ENCODE measurements around the gene TWF2.
A peak's percentile ranks its signal among the peaks of the same experiment; 100 is the strongest.

TWF2 gene

DNA sequence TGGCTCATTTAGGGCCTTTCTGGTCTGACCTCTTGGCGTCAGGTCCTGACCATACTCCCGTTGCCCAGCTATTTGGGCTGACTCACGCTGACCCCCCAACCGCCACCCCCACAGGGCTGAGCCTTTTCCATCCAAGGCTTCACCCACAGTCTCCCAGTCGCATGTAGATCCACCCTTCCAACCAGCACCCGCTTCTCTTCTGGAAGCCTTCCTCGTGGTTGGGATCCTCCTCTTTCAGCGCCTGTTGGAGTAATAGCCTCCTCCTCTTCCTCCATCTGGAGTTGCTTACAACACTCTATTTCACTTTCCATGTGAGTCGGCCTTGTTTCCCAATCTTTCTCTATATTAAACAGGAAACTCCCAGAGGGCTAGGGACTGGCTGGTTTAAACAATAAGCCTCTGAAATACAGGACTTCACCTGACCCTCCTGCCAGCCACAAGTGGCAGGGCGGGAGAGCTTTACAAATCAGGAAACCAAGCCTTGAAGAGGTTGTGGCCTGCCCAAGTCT lies 43.1 kb downstream of the TWF2 start:
- H3K9ac ChIP-seq (ENCODE audit: low read length): no peak overlapping the region
- H3K36me3 ChIP-seq (ENCODE audit: insufficient read depth, low read length): peaks cover 18% of the 10 kb centered on the region
- H3K4me1 ChIP-seq (ENCODE audit: insufficient read depth, low read length): peaks cover 39% of the 10 kb centered on the region
- H3K27me3 ChIP-seq (ENCODE audit: control insufficient read depth in 1 of 2, insufficient read depth in 2 of 2, low read length in 2 of 2): no peaks in the 10 kb centered on the region
- H3K4me3 ChIP-seq (ENCODE audit: low read depth in 1 of 2, low read length in 2 of 2): no peak overlapping the region
- no peaks in the 10 kb centered on the region for H3K9me3 ChIP-seq (ENCODE audit: low read length)
- no peak overlapping the region for H3K27ac ChIP-seq (ENCODE audit: low read depth, low read length)

DNA sequence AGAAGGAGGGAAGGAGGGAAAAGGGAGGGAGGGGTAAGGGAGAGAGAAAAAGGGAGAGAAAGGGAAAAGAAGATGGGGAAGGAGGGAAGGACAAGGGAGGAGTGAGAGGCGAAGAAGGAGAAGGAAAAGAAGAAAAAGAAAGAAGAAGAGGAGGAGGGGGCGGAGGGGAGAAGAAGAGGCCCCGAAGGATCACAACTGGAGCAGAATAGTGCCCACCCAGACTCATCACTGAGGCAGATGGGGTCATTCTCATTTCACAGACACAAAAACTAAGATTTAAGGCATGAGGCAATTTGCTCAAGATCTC lies 43.7 kb downstream of the TWF2 start:
- H3K4me1 ChIP-seq (ENCODE audit: insufficient read depth, low read length): peaks cover 45% of the 10 kb centered on the region
- H3K4me3 ChIP-seq (ENCODE audit: low read depth in 1 of 2, low read length in 2 of 2): no peak overlapping the region
- H3K27ac ChIP-seq (ENCODE audit: low read depth, low read length): no peak overlapping the region
- no peak overlapping the region for H3K9ac ChIP-seq (ENCODE audit: low read length)
- no peaks in the 10 kb centered on the region for H3K9me3 ChIP-seq (ENCODE audit: low read length)
- peaks cover 13% of the 10 kb centered on the region for H3K36me3 ChIP-seq (ENCODE audit: insufficient read depth, low read length)
- H3K27me3 ChIP-seq (ENCODE audit: control insufficient read depth in 1 of 2, insufficient read depth in 2 of 2, low read length in 2 of 2): no peaks in the 10 kb centered on the region

GRCh38 chr3:52194485-52195290 lies 44.3 kb downstream of the TWF2 start:
- H3K36me3 ChIP-seq (ENCODE audit: insufficient read depth, low read length): peaks cover 8% of the 10 kb centered on the region
- H3K9ac ChIP-seq (ENCODE audit: low read length): no peak overlapping the region
- no peaks in the 10 kb centered on the region for H3K9me3 ChIP-seq (ENCODE audit: low read length)
- no peak overlapping the region for H3K27ac ChIP-seq (ENCODE audit: low read depth, low read length)
- H3K4me3 ChIP-seq (ENCODE audit: low read depth in 1 of 2, low read length in 2 of 2): no peak overlapping the region
- H3K4me1 ChIP-seq (ENCODE audit: insufficient read depth, low read length): peaks cover 49% of the 10 kb centered on the region
- H3K27me3 ChIP-seq (ENCODE audit: control insufficient read depth in 1 of 2, insufficient read depth in 2 of 2, low read length in 2 of 2): no peaks in the 10 kb centered on the region

- Histone ChIP-seq H3K36me3 (ENCODE audit: insufficient read depth, low read length) (no peaks in the 10 kb centered on the region), H3K27me3 (ENCODE audit: control insufficient read depth in 1 of 2, insufficient read depth in 2 of 2, low read length in 2 of 2) (no peaks in the 10 kb centered on the region), H3K4me1 (ENCODE audit: insufficient read depth, low read length) (peaks cover 39% of the 10 kb centered on the region), H3K9ac (ENCODE audit: low read length) (no peak overlapping the region), H3K27ac (ENCODE audit: low read depth, low read length) (no peak overlapping the region), H3K4me3 (ENCODE audit: low read depth in 1 of 2, low read length in 2 of 2) (no peak overlapping the region), H3K9me3 (ENCODE audit: low read length) (no peaks in the 10 kb centered on the region)
Measured at GRCh38 chr3:52193065-52193464, 45.9 kb downstream of the TWF2 start.

DNA sequence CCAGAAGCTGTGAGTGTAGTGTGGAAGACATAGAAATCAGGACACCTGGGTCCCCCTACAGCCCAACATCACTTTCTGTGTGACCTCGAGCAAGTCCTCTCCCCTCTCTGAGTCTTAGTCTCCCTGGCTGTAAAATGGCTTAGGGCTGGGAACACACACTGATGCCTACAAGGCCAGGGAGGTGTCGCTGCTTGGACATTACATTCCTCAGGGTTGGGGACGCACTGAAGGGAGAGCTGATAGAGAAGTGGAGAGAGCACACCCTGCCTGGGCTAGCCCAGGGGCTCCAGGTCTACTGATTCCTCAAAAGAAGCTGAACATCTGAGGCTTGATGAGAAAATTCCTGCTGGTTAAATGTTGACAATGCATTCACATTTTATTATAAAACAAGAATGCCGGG lies 47.3 kb downstream of the TWF2 start:
- H3K9ac ChIP-seq (ENCODE audit: low read length): no peak overlapping the region
- H3K27ac ChIP-seq (ENCODE audit: low read depth, low read length): no peak overlapping the region
- no peaks in the 10 kb centered on the region for H3K36me3 ChIP-seq (ENCODE audit: insufficient read depth, low read length)
- H3K9me3 ChIP-seq (ENCODE audit: low read length): no peaks in the 10 kb centered on the region
- H3K4me3 ChIP-seq (ENCODE audit: low read depth in 1 of 2, low read length in 2 of 2): no peak overlapping the region
- peaks cover 30% of the 10 kb centered on the region for H3K4me1 ChIP-seq (ENCODE audit: insufficient read depth, low read length)
- no peaks in the 10 kb centered on the region for H3K27me3 ChIP-seq (ENCODE audit: control insufficient read depth in 1 of 2, insufficient read depth in 2 of 2, low read length in 2 of 2)

DNA sequence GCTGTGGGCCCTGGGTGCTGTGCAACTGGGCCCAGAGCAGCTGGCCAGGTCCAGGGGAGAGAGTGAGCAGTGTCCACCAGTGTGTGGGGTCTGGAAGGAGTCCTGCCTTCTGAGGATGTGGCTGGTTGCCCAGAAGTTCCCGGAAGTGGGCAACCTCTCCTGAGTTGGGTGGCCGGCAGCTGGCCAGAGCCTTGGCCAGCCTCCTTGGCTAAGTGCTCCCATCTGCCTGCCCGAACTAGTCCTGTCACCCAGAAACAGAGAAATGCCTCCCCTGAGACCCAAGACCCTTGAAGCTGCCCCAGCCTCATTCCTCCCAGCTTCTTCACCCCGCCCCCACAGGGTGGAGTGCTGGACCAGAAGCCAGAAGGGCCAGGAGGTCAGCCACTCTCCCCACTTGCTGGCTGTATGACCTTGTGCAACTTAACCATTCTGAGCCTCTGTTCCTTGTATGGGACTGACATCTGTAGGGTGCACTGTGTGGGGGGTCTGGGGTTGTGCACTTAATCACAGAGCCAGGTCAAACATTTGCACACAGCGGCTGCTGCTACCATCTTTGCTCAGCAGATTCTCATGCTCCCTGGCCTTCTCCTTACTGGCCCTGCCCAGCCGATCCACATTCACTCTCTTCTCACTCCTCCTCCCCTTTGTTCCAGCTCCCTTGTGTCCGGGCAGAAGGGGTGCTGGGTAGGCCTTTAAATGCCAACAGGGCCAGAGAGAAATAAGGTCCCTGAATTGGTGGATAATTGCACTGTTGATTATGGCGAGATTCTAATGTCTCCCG lies 48.5 kb downstream of the TWF2 start:
- Histone ChIP-seq H3K27ac (ENCODE audit: low read depth, low read length) (peak overlapping the region; percentile 1), H3K9ac (ENCODE audit: low read length) (no peak overlapping the region), H3K27me3 (ENCODE audit: control insufficient read depth in 1 of 2, insufficient read depth in 2 of 2, low read length in 2 of 2) (no peaks in the 10 kb centered on the region), H3K4me1 (ENCODE audit: insufficient read depth, low read length) (peaks cover 25% of the 10 kb centered on the region), H3K9me3 (ENCODE audit: low read length) (no peaks in the 10 kb centered on the region), H3K4me3 (ENCODE audit: low read depth in 1 of 2, low read length in 2 of 2) (no peak overlapping the region), H3K36me3 (ENCODE audit: insufficient read depth, low read length) (no peaks in the 10 kb centered on the region)

DNA sequence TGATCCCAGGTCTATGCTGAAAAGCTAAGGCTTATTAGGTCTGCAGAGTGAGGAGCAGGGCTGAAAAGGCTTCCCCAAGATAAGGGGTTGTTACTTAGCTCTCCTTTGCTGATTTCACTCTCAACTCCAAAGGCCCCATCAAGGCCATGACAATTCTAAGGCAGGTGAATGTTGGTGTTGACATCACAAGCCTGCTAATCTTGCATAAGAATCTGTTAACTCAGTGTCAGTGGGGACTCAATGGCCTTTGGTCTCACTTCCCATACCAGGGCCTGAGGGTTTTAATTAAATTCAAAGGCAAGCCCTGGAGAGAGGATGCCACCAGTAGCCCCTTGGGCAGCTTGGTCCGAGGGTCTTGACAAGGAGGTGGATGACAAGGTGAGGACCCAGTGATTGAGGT lies 50.4 kb downstream of the TWF2 start:
- no peaks in the 10 kb centered on the region for H3K36me3 ChIP-seq (ENCODE audit: insufficient read depth, low read length)

DNA sequence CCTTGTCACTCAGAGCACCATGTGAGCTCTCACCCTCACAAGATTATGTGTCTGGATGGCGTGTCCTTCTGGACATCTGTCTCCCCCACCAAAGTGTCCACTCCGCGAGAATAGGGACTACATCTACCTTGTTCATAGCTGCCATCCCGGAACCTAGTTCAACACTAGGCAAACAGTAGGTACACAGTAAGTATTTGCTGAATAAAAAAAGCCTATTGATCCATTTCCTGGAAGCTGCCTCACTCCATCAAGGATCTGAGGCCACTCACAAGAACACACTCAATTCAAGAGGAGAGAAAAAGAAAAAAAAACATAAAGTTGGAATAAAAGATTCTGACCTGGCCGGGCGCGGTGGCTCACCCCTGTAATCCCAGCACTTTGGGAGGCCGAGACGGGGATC lies 52.2 kb downstream of the TWF2 start:
- no peaks in the 10 kb centered on the region for H3K36me3 ChIP-seq (ENCODE audit: insufficient read depth, low read length)
- H3K4me3 ChIP-seq (ENCODE audit: low read depth in 1 of 2, low read length in 2 of 2): no peak overlapping the region
- no peak overlapping the region for H3K9ac ChIP-seq (ENCODE audit: low read length)
- H3K9me3 ChIP-seq (ENCODE audit: low read length): no peaks in the 10 kb centered on the region
- H3K27ac ChIP-seq (ENCODE audit: low read depth, low read length): no peak overlapping the region
- peaks cover 11% of the 10 kb centered on the region for H3K4me1 ChIP-seq (ENCODE audit: insufficient read depth, low read length)
- no peaks in the 10 kb centered on the region for H3K27me3 ChIP-seq (ENCODE audit: control insufficient read depth in 1 of 2, insufficient read depth in 2 of 2, low read length in 2 of 2)

More for the DNA sequence above, 50.4 kb downstream of the TWF2 start:
- Histone ChIP-seq H3K9ac (ENCODE audit: low read length) (no peak overlapping the region), H3K4me1 (ENCODE audit: insufficient read depth, low read length) (peaks cover 11% of the 10 kb centered on the region), H3K9me3 (ENCODE audit: low read length) (no peaks in the 10 kb centered on the region), H3K4me3 (ENCODE audit: low read depth in 1 of 2, low read length in 2 of 2) (no peak overlapping the region), H3K27ac (ENCODE audit: low read depth, low read length) (no peak overlapping the region), H3K27me3 (ENCODE audit: control insufficient read depth in 1 of 2, insufficient read depth in 2 of 2, low read length in 2 of 2) (no peaks in the 10 kb centered on the region)

GRCh38 chr3:52185837-52186236 lies 53.1 kb downstream of the TWF2 start:
- Histone ChIP-seq H3K36me3 (ENCODE audit: insufficient read depth, low read length) (no peaks in the 10 kb centered on the region), H3K9ac (ENCODE audit: low read length) (no peak overlapping the region), H3K27ac (ENCODE audit: low read depth, low read length) (no peak overlapping the region), H3K9me3 (ENCODE audit: low read length) (no peaks in the 10 kb centered on the region), H3K4me3 (ENCODE audit: low read depth in 1 of 2, low read length in 2 of 2) (no peak overlapping the region), H3K4me1 (ENCODE audit: insufficient read depth, low read length) (peaks cover 10% of the 10 kb centered on the region), H3K27me3 (ENCODE audit: control insufficient read depth in 1 of 2, insufficient read depth in 2 of 2, low read length in 2 of 2) (no peaks in the 10 kb centered on the region)

- no peaks in the 10 kb centered on the region for H3K9me3 ChIP-seq (ENCODE audit: low read length)
- no peaks in the 10 kb centered on the region for H3K36me3 ChIP-seq (ENCODE audit: insufficient read depth, low read length)
- no peak overlapping the region for H3K9ac ChIP-seq (ENCODE audit: low read length)
- H3K4me1 ChIP-seq (ENCODE audit: insufficient read depth, low read length): peaks cover 5% of the 10 kb centered on the region
- H3K27me3 ChIP-seq (ENCODE audit: control insufficient read depth in 1 of 2, insufficient read depth in 2 of 2, low read length in 2 of 2): no peaks in the 10 kb centered on the region
- no peak overlapping the region for H3K27ac ChIP-seq (ENCODE audit: low read depth, low read length)
- no peak overlapping the region for H3K4me3 ChIP-seq (ENCODE audit: low read depth in 1 of 2, low read length in 2 of 2)
Measured at GRCh38 chr3:52185311-52185710, 53.6 kb downstream of the TWF2 start.

DNA sequence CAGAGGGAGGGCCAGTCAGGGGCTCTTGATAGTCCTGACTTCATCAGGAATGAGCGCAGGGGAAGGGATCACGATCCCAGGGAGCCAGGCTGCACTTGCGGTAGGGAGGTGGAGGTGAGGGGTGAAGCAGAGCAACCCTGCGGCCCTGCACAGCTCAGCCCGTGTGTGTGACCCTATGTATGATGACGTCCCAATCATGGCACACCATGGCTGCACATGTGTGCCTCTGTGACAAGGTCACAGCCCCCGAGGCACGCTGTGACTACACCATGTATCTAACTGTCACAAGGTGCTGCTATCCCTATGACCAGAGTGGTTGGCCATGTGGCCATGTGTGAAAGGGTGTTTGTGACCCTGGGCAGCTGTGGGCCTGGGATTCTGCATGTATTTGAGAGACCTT lies 54.3 kb downstream of the TWF2 start:
- H3K4me3 ChIP-seq (ENCODE audit: low read depth in 1 of 2, low read length in 2 of 2): no peak overlapping the region
- no peaks in the 10 kb centered on the region for H3K9me3 ChIP-seq (ENCODE audit: low read length)
- no peaks in the 10 kb centered on the region for H3K27me3 ChIP-seq (ENCODE audit: control insufficient read depth in 1 of 2, insufficient read depth in 2 of 2, low read length in 2 of 2)
- no peak overlapping the region for H3K27ac ChIP-seq (ENCODE audit: low read depth, low read length)
- no peaks in the 10 kb centered on the region for H3K4me1 ChIP-seq (ENCODE audit: insufficient read depth, low read length)
- H3K36me3 ChIP-seq (ENCODE audit: insufficient read depth, low read length): no peaks in the 10 kb centered on the region
- no peak overlapping the region for H3K9ac ChIP-seq (ENCODE audit: low read length)
